Loucy (cell line): ENCODE measurements around the gene FER.
"Not testable (repeated sequence)": the region's sequence is repeated elsewhere in the genome, so short reads cannot be mapped to it uniquely, and the experiment has no call there.

Experiments
- H2AFZ ChIP-seq: fragments of 200-600 bp; sonication (generic); 2 replicates; pipeline ENCODE4 v1.6.0; 2016; ENCODE audit warnings: antibody characterized with exemption, mild to moderate bottlenecking, low read length, moderate library complexity
- H3F3A ChIP-seq: fragments of 200-600 bp; 2 replicates; pipeline ENCODE4 v1.6.0; 2016; ENCODE audit warnings: antibody characterized with exemption, low read depth, mild to moderate bottlenecking
- H3K27me3 ChIP-seq: fragments of 200-600 bp; sonication (generic); 2 replicates; pipeline ENCODE4 v1.6.1; 2014; ENCODE audit warnings: low read length, mild to moderate bottlenecking; ENCODE audit not compliant: insufficient read depth, poor library complexity, severe bottlenecking
- H3K36me3 ChIP-seq: fragments of 200-600 bp; sonication (generic); 2 replicates; pipeline ENCODE4 v1.6.1; 2016; ENCODE audit warnings: low read length; ENCODE audit not compliant: insufficient read depth
- H3K4me1 ChIP-seq: fragments of 200-600 bp; sonication (generic); 2 replicates; pipeline ENCODE4 v1.5.1; 2014; ENCODE audit warnings: low read length, mild to moderate bottlenecking; ENCODE audit not compliant: insufficient read depth, poor library complexity, severe bottlenecking
- H3K4me2 ChIP-seq: fragments of 200-600 bp; sonication (generic); 2 replicates; pipeline ENCODE4 v1.6.0; 2014; ENCODE audit warnings: antibody characterized with exemption, low read length, low read depth, mild to moderate bottlenecking; ENCODE audit not compliant: poor library complexity, severe bottlenecking
- H3K4me3 ChIP-seq: fragments of 200-600 bp; sonication (generic); 2 replicates; pipeline ENCODE4 v1.5.1; 2014; ENCODE audit warnings: low read length, mild to moderate bottlenecking, mixed read lengths; ENCODE audit not compliant: poor library complexity, severe bottlenecking
- H3K79me2 ChIP-seq: fragments of 200-600 bp; sonication (generic); 2 replicates; pipeline ENCODE4 v1.6.1; 2014; ENCODE audit warnings: low read length; ENCODE audit not compliant: insufficient read depth
- H3K9ac ChIP-seq: fragments of 200-600 bp; sonication (generic); 2 replicates; pipeline ENCODE4 v1.6.0; 2014; ENCODE audit warnings: mild to moderate bottlenecking, low read depth, low read length, moderate library complexity; ENCODE audit not compliant: poor library complexity, severe bottlenecking
- H3K9me2 ChIP-seq: fragments of 200-600 bp; sonication (generic); replicated peaks from 2 replicates; pipeline ENCODE4 v1.6.1; 2016; ENCODE audit warnings: low read depth, low read length, mixed read lengths
- H3K9me3 ChIP-seq: fragments of 200-600 bp; sonication (generic); 2 replicates; pipeline ENCODE4 v1.6.1; 2014; ENCODE audit warnings: mild to moderate bottlenecking, antibody characterized with exemption, low read length, low read depth; ENCODE audit not compliant: insufficient read depth
- H4K20me1 ChIP-seq: fragments of 200-600 bp; sonication (generic); 2 replicates; pipeline ENCODE4 v1.6.0; 2014; ENCODE audit warnings: antibody characterized with exemption, low read length, mild to moderate bottlenecking; ENCODE audit not compliant: insufficient read depth, poor library complexity, severe bottlenecking
- CTCF ChIP-seq: fragments of 200-600 bp; sonication (generic); conservative IDR thresholded peaks from 2 replicates; pipeline ENCODE4 v1.5.1; 2014; ENCODE audit warnings: mild to moderate bottlenecking, antibody characterized with exemption, low read length
- EZH2phosphoT487 ChIP-seq: fragments of 200-600 bp; IDR thresholded peaks from 2 replicates; pipeline ENCODE4 v1.6.1; 2018; ENCODE audit warnings: antibody characterized with exemption, mild to moderate bottlenecking, moderate library complexity, borderline replicate concordance

The FER gene

GRCh38 chr5:108763222-108763916, 15.7 kb downstream of the FER start:
- H3F3A ChIP-seq: no peaks in the 10 kb centered on the region
- no peaks in the 10 kb centered on the region for H3K9me2 ChIP-seq
- no peaks in the 10 kb centered on the region for H3K27me3 ChIP-seq
- no peak overlapping the region for H3K9ac ChIP-seq
- H3K4me3 ChIP-seq: no peak overlapping the region
- TF ChIP-seq EZH2phosphoT487 (no peak), CTCF (no peak)
- H4K20me1 ChIP-seq: no peaks in the 10 kb centered on the region
- H3K4me2 ChIP-seq: no peak overlapping the region
- H3K36me3 ChIP-seq: no peaks in the 10 kb centered on the region
- no peaks in the 10 kb centered on the region for H3K4me1 ChIP-seq
- H3K79me2 ChIP-seq: no peaks in the 10 kb centered on the region
- peaks cover 3% of the 10 kb centered on the region for H3K9me3 ChIP-seq
- H2AFZ ChIP-seq: no peak overlapping the region

GRCh38 chr5:108765647-108766046, 17.9 kb downstream of the FER start:
- Histone ChIP-seq H3K4me1 (no peaks in the 10 kb centered on the region), H3K9me2 (no peaks in the 10 kb centered on the region), H2AFZ (no peak overlapping the region), H3K4me3 (no peak overlapping the region), H3K36me3 (no peaks in the 10 kb centered on the region), H3K79me2 (no peaks in the 10 kb centered on the region), H4K20me1 (no peaks in the 10 kb centered on the region), H3K9ac (no peak overlapping the region), H3K4me2 (no peak overlapping the region), H3K27me3 (no peaks in the 10 kb centered on the region), H3F3A (no peaks in the 10 kb centered on the region), H3K9me3 (no peaks in the 10 kb centered on the region)
- TF ChIP-seq EZH2phosphoT487 (no peak), CTCF (no peak)

GRCh38 chr5:108766916-108767315, 19.2 kb downstream of the FER start:
- not testable (repeated sequence) for H3K4me1 ChIP-seq, H3K79me2 ChIP-seq, H3F3A ChIP-seq, H2AFZ ChIP-seq, H3K9me2 ChIP-seq, H3K4me2 ChIP-seq, H3K27me3 ChIP-seq, H3K36me3 ChIP-seq, H3K4me3 ChIP-seq, H3K9ac ChIP-seq, H3K9me3 ChIP-seq, H4K20me1 ChIP-seq

- Histone ChIP-seq H3K4me3 (peak overlapping the region; percentile 20), H3K4me1 (no peaks in the 10 kb centered on the region), H4K20me1 (no peaks in the 10 kb centered on the region), H3K4me2 (peak overlapping the region; percentile 23), H3K9ac (no peak overlapping the region), H3K36me3 (no peaks in the 10 kb centered on the region), H3K9me2 (no peaks in the 10 kb centered on the region), H3F3A (no peaks in the 10 kb centered on the region), H2AFZ (no peak overlapping the region; the same call in 1 of the 2 replicates), H3K79me2 (no peaks in the 10 kb centered on the region), H3K27me3 (no peaks in the 10 kb centered on the region), H3K9me3 (no peaks in the 10 kb centered on the region)
- TF ChIP-seq EZH2phosphoT487 (no peak), CTCF (no peak)
These were observed 21.7 kb downstream of the FER start for GRCh38 chr5:108769352-108769751.
